ENCODE results near the gene METTL16. TPM values are rescaled to one million over a fixed set of nuclear protein-coding genes. Genes with fewer than 3 reads are reported as not detected.
"Not testable (repeated sequence)": the region's sequence is repeated elsewhere in the genome, so short reads cannot be mapped to it uniquely, and the experiment has no call there.

The METTL16 gene
- total and polyA plus RNA-seq, 12 donors: 9.9 to 31.9 (median 26.5) TPM

DNA sequence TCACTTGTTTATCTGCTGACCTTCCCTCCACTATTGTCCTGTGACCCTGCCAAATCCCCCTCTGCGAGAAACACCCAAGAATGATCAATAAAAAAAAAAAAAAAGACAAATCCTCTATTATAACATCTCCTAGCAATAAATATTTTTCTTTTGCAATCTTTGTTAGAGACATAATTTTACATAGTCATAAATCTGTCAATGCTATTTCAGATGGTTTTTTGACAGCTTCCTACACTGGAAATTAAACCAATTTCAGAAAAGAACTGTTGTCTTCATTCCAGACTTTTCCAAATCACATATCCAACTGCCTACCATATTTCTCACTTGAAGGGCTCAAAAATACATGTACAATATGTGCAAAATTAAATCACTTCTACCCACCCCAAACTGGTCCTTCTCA, 3.7 kb downstream of the METTL16 start:
- intact Hi-C loops (cut with DNase I): no loop called here
- whole genome bisulfite sequencing, 2 donors: 100% methylated on average over 1 of the region's 1 CpG; no CpG with 5 or more reads in 1 of the 2 donors
- TF ChIP-seq, protein P1, sequence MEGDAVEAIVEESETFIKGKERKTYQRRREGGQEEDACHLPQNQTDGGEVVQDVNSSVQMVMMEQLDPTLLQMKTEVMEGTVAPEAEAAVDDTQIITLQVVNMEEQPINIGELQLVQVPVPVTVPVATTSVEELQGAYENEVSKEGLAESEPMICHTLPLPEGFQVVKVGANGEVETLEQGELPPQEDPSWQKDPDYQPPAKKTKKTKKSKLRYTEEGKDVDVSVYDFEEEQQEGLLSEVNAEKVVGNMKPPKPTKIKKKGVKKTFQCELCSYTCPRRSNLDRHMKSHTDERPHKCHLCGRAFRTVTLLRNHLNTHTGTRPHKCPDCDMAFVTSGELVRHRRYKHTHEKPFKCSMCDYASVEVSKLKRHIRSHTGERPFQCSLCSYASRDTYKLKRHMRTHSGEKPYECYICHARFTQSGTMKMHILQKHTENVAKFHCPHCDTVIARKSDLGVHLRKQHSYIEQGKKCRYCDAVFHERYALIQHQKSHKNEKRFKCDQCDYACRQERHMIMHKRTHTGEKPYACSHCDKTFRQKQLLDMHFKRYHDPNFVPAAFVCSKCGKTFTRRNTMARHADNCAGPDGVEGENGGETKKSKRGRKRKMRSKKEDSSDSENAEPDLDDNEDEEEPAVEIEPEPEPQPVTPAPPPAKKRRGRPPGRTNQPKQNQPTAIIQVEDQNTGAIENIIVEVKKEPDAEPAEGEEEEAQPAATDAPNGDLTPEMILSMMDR (IDR thresholded peaks at IDR 0.05): no peak

DNA sequence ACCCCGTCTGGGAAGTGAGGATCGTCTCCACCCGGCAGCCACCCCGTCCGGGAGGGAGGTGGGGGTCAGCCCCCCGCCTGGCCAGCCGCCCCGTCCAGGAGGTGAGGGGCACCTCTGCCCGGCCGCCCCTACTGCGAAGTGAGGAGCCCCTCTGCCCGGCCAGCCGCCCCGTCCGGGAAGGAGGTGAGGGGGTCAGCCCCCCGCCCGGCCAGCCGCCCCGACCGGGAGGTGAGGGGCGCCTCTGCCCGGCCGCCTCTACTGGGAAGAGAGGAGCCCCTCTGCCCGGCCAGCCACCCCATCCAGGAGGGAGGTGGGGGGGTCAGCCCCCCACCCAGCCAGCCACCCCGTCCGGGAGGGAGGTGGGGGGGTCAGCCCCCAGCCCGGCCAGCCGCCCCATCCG, 4.7 kb downstream of the METTL16 start:
- DNase-seq; intact Hi-C loops (cut with DNase I); H3K36me3 ChIP-seq; ATAC-seq; H3K4me3 ChIP-seq; H3K27ac ChIP-seq; H3K27me3 ChIP-seq; H3K9me3 ChIP-seq: not testable (repeated sequence)
- peaks cover 4 to 39% (median 23%) of the 10 kb centered on the region in 9 donors for H3K4me1 ChIP-seq
- WGBS, 2 donors: 97 to 99% methylated on average over 21 to 29 of the region's 29 CpGs

More for the DNA sequence above, 3.7 kb downstream of the METTL16 start:
- H3K4me3 ChIP-seq: no peak overlapping the region
- no peaks in the 10 kb centered on the region for H3K36me3 ChIP-seq
- ATAC-seq (no peak), DNase-seq (no peak)
- H3K4me1 ChIP-seq: peaks cover 4 to 39% (median 28%) of the 10 kb centered on the region in 9 donors
- no peak overlapping the region for H3K27ac ChIP-seq
- H3K9me3 ChIP-seq: no peaks in the 10 kb centered on the region
- no peaks in the 10 kb centered on the region for H3K27me3 ChIP-seq

DNA sequence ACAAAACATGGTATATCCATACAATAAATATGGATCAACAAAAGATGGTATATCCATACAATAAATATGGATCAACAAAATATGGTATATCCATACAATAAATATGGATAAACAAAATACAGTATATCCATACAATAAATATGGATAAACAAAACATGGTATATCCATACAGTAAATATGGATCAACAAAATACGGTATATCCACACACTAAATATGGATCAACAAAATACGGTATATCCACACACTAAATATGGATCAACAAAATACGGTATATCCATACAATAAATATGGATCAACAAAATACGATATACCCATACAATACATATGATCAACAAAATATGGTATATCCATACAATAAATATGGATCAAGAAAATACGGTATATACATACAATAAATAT, 8.1 kb downstream of the METTL16 start:
- Histone ChIP-seq H3K4me1 (peaks cover 0 to 15% (median under 1%) of the 10 kb centered on the region in 9 donors), H3K27ac (no peak overlapping the region), H3K27me3 (no peaks in the 10 kb centered on the region), H3K36me3 (peaks cover 0 to 38% (median 11%) of the 10 kb centered on the region in 9 donors), H3K4me3 (no peak overlapping the region), H3K9me3 (no peaks in the 10 kb centered on the region)
- ATAC-seq (no peak), DNase-seq (no peak)
- TF ChIP-seq, protein P1 (IDR thresholded peaks at IDR 0.05): no peak
- 88 to 90% methylated on average over 5 of the region's 5 CpGs for WGBS, 2 donors
- intact Hi-C loops (cut with DNase I): no loop called here

GRCh38 chr17:2502871-2503580, 8.7 kb downstream of the METTL16 start:
- ATAC-seq (no peak), DNase-seq (no peak)
- WGBS, 2 donors: 85 to 86% methylated on average over 8 of the region's 8 CpGs
- H3K4me1 ChIP-seq: peaks cover 0 to 9% (median 0%) of the 10 kb centered on the region in 9 donors
- TF ChIP-seq, protein P1 (IDR thresholded peaks at IDR 0.05): no peak
- H3K4me3 ChIP-seq: no peak overlapping the region
- H3K27ac ChIP-seq: no peak overlapping the region
- H3K27me3 ChIP-seq: no peaks in the 10 kb centered on the region
- intact Hi-C loops (cut with DNase I): no loop called here
- peaks cover 0 to 44% (median 11%) of the 10 kb centered on the region in 9 donors for H3K36me3 ChIP-seq
- H3K9me3 ChIP-seq: no peaks in the 10 kb centered on the region

DNA sequence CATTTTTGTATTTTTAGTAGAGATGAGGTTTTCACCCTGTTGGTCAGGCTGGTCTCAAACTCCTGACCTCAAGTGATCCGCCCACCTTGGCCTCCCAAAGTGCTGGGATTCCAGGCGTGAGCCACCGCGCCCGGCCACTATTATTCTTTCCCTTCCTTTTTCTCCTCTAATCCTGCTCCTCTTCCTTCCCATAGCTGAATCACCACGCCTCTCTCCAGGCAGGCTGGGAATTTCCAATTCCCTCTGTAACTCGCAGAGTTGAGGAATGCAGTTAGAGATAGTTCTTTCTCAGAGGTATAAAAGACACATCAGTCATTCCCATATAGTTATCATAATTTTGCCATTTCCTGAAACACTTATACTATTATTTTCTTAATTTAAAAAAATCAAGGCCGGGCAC, 11.2 kb downstream of the METTL16 start:
- ATAC-seq (no peak), DNase-seq (no peak)
- H3K27ac ChIP-seq: no peak overlapping the region
- H3K36me3 ChIP-seq: peaks cover 0 to 65% (median 15%) of the 10 kb centered on the region in 9 donors
- 78 to 82% methylated on average over 8 of the region's 8 CpGs for WGBS, 2 donors
- H3K9me3 ChIP-seq: no peaks in the 10 kb centered on the region
- H3K4me1 ChIP-seq: peaks cover 0 to 9% (median 0%) of the 10 kb centered on the region in 9 donors
- intact Hi-C loops (cut with DNase I): no loop called here
- no peaks in the 10 kb centered on the region for H3K27me3 ChIP-seq
- TF ChIP-seq, protein P1 (IDR thresholded peaks at IDR 0.05): no peak
- no peak overlapping the region for H3K4me3 ChIP-seq

GRCh38 chr17:2489286-2489685, 22.4 kb downstream of the METTL16 start:
- intact Hi-C loops (cut with DNase I); H3K4me3 ChIP-seq; H3K27me3 ChIP-seq; H3K27ac ChIP-seq; DNase-seq; H3K9me3 ChIP-seq; ATAC-seq: not testable (repeated sequence)
- Histone ChIP-seq H3K36me3 (peaks cover 0 to 11% (median 0%) of the 10 kb centered on the region in 9 donors), H3K4me1 (peaks cover 0 to 44% (median 27%) of the 10 kb centered on the region in 9 donors)
- 97% methylated on average over 15 of the region's 15 CpGs for WGBS, 2 donors

All from heart right ventricle (tissue), 16 donors.